DND-41 (cell line): Measurements from ENCODE around the gene ZNF429.

Experiments used
- EZH2 ChIP-seq: IDR thresholded peaks from 3 replicates; pipeline ENCODE4 v1.6.1; 2012; ENCODE audit warnings: borderline replicate concordance, low read depth, mild to moderate bottlenecking, moderate library complexity, low read length, inconsistent platforms; ENCODE audit not compliant: severe bottlenecking
- TF ChIP-seq, protein P1 (sequence below): IDR thresholded peaks from 2 replicates; pipeline ENCODE4 v1.5.1; 2012; ENCODE audit warnings: borderline replicate concordance, low read length, moderate library complexity, mild to moderate bottlenecking; ENCODE audit not compliant: poor library complexity, severe bottlenecking; ENCODE audit errors: extremely low read depth

DNA sequence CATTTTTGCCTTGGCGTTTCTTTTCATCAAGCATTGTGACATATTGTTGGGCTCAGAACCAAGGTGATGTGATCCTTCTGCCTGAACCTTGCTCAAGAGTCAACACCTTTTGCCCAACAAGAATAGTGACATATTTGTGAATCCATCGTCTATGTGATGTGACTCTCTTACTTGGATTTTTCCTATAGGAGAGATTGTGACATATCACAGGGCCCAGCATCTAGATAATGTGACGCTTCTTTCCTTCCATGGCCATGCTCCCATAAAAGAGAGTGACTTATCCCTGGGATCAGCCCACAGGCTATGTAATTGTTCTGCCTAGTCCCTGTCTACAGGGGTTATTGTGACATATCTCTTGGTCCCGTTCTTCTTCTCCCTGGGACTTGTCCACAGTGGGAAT is 8.5 kb upstream of the ZNF429 start:
- TF ChIP-seq, protein P1, sequence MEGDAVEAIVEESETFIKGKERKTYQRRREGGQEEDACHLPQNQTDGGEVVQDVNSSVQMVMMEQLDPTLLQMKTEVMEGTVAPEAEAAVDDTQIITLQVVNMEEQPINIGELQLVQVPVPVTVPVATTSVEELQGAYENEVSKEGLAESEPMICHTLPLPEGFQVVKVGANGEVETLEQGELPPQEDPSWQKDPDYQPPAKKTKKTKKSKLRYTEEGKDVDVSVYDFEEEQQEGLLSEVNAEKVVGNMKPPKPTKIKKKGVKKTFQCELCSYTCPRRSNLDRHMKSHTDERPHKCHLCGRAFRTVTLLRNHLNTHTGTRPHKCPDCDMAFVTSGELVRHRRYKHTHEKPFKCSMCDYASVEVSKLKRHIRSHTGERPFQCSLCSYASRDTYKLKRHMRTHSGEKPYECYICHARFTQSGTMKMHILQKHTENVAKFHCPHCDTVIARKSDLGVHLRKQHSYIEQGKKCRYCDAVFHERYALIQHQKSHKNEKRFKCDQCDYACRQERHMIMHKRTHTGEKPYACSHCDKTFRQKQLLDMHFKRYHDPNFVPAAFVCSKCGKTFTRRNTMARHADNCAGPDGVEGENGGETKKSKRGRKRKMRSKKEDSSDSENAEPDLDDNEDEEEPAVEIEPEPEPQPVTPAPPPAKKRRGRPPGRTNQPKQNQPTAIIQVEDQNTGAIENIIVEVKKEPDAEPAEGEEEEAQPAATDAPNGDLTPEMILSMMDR: no peak
- no peak for TF ChIP-seq EZH2
